Gastroesophageal sphincter (tissue), 3 donors: ENCODE results near the gene DDX1.

Source experiments
- POLR2A ChIP-seq, 2 donors: fragments of 450-650 bp; IDR thresholded peaks; one replicate each; pipeline ENCODE4 v1.6.1; 2017; ENCODE audit warnings: antibody characterized with exemption in 2 of 2, mild to moderate bottlenecking in 2 of 2, moderate library complexity in 1 of 2
- POLR2AphosphoS5 ChIP-seq: sonication (generic); formaldehyde crosslinking; IDR thresholded peaks from one replicate; pipeline ENCODE4 v1.6.1; 2017; ENCODE audit warnings: antibody characterized with exemption
- TF ChIP-seq, protein P1 (sequence below), 4 experiments: fragments of 200-600 bp in 2 of 4; fragments of 450-650 bp in 2 of 4; sonication (generic) in 1 of 4; IDR thresholded peaks; one replicate each; pipeline ENCODE4 v1.5.1; 2017 to 2019; ENCODE audit warnings: antibody characterized with exemption in 4 of 4, mild to moderate bottlenecking in 2 of 4, moderate library complexity in 2 of 4

DNA sequence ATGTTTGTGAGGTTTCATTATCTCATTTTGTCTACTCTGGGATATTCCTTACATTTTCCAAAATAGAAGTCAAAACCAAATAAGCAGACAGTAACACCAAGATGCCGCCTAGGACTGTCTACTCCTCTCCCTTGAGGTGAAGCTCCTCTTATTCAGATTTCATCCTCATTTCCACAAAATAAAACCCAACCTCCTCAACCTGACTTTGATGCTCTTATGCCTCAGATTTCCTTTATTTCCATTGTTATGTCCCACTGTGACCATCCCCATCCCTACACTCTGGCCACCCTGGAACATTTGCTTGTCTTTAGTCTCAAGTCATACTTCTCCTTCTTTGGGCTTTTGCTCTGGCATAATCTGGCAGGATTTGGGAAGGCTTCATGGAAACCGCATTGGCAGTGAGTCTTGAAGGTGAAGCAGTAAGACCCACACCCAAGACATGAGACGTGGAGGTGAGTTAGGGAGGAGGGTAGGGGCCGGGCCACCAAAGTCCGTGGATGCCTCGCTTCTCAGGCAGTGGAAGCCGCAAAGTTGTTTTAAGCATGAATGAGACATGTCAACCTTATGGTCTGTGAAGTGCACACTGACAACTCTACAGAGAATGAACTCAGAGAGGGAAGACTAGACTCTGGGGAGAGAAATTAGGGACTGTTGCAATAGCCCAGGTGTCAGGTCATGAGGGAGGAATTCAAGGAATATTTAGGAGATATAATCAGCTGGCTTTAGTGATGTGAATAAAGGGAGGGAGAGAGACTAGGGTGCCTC, 63.6 kb downstream of the DDX1 start:
- TF ChIP-seq, protein P1, sequence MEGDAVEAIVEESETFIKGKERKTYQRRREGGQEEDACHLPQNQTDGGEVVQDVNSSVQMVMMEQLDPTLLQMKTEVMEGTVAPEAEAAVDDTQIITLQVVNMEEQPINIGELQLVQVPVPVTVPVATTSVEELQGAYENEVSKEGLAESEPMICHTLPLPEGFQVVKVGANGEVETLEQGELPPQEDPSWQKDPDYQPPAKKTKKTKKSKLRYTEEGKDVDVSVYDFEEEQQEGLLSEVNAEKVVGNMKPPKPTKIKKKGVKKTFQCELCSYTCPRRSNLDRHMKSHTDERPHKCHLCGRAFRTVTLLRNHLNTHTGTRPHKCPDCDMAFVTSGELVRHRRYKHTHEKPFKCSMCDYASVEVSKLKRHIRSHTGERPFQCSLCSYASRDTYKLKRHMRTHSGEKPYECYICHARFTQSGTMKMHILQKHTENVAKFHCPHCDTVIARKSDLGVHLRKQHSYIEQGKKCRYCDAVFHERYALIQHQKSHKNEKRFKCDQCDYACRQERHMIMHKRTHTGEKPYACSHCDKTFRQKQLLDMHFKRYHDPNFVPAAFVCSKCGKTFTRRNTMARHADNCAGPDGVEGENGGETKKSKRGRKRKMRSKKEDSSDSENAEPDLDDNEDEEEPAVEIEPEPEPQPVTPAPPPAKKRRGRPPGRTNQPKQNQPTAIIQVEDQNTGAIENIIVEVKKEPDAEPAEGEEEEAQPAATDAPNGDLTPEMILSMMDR (IDR thresholded peaks at IDR 0.05): no peak
- no peak for TF ChIP-seq POLR2AphosphoS5
- no peak for TF ChIP-seq POLR2A (IDR thresholded peaks at IDR 0.05)
